Tibial nerve (tissue), 4 donors: ENCODE data around the gene UNC93A. TPM values are rescaled to one million over a fixed set of nuclear protein-coding genes. Genes with fewer than 3 reads are reported as not detected.

Source experiments
- DNase-seq, 2 donors: peaks; one replicate each; pipeline ENCODE4 v3.0.0-alpha.2; 2019; ENCODE audit warnings: low spot score in 2 of 2
- H3K27ac ChIP-seq, 4 donors: fragments of 200-600 bp; sonication (generic) in 3 of 4; one replicate each; pipeline ENCODE4 v1.5.1; 2017 to 2019; ENCODE audit warnings: mild to moderate bottlenecking in 1 of 4
- H3K27me3 ChIP-seq, 2 donors: fragments of 200-600 bp; sonication (generic) in 1 of 2; one replicate each; pipeline versions ENCODE4 v1.5.1 to v1.6.0; 2017 to 2019
- H3K36me3 ChIP-seq, 3 donors: fragments of 200-600 bp; sonication (generic); one replicate each; pipeline ENCODE4 v1.5.1; 2018 to 2019
- H3K4me1 ChIP-seq, 4 donors: fragments of 200-600 bp; sonication (generic) in 3 of 4; one replicate each; pipeline ENCODE4 v1.5.1; 2017 to 2019
- H3K4me3 ChIP-seq, 4 donors: fragments of 200-600 bp; sonication (generic) in 3 of 4; one replicate each; pipeline ENCODE4 v1.5.1; 2017 to 2019; ENCODE audit warnings: mild to moderate bottlenecking in 1 of 4, moderate library complexity in 1 of 4
- H3K9me3 ChIP-seq, 4 donors: fragments of 200-600 bp; sonication (generic) in 3 of 4; one replicate each; pipeline ENCODE4 v1.5.1; 2017 to 2019
- CTCF ChIP-seq, 5 experiments: fragments of 200-600 bp in 3 of 5; fragments of 450-650 bp in 2 of 5; sonication (generic) in 3 of 5; IDR thresholded peaks; one replicate each; pipeline ENCODE4 v1.5.1; 2016 to 2019; ENCODE audit warnings: antibody characterized with exemption in 5 of 5, mild to moderate bottlenecking in 3 of 5, moderate library complexity in 2 of 5
- EP300 ChIP-seq, 2 donors: sonication (generic); formaldehyde crosslinking; IDR thresholded peaks; one replicate each; pipeline ENCODE4 v1.6.1; 2017; ENCODE audit warnings: antibody characterized with exemption in 2 of 2, mild to moderate bottlenecking in 1 of 2
- POLR2A ChIP-seq, 2 donors: fragments of 450-650 bp; IDR thresholded peaks; one replicate each; pipeline ENCODE4 v1.6.1; 2017; ENCODE audit warnings: antibody characterized with exemption in 2 of 2, mild to moderate bottlenecking in 2 of 2, moderate library complexity in 2 of 2
- WGBS, 2 donors: methylation state at CpG; one replicate each; pipeline ENCODE4 v1.1.5; 2018; 5-methylcytosine and 5-hydroxymethylcytosine counted together
- total RNA-seq, 4 donors: library from RNA; depleted of rRNA; stranded (reverse); fragments of >200 nt; gene quantifications; one replicate each; pipeline ENCODE4 v1.1.0, GENCODE V29; 2016

UNC93A gene
- total RNA-seq, 4 donors from 2014 or later, result not detected

- Histone ChIP-seq H3K4me3 (no peak overlapping the region), H3K27me3 (no peaks in the 10 kb centered on the region), H3K4me1 (peaks cover 0 to 4% (median 0%) of the 10 kb centered on the region in 4 donors), H3K9me3 (no peaks in the 10 kb centered on the region), H3K27ac (no peak overlapping the region), H3K36me3 (no peaks in the 10 kb centered on the region)
- 89 to 91% methylated on average over 5 of the region's 5 CpGs for WGBS, 2 donors
- TF ChIP-seq CTCF (IDR thresholded peaks at IDR 0.05), result no peak
- no peak for TF ChIP-seq POLR2A (IDR thresholded peaks at IDR 0.05)
- no peak for TF ChIP-seq EP300 (IDR thresholded peaks at IDR 0.05)
- no peak for DNase-seq
Observed at GRCh38 chr6:167337675-167338449, 46.7 kb downstream of the UNC93A start.

DNA sequence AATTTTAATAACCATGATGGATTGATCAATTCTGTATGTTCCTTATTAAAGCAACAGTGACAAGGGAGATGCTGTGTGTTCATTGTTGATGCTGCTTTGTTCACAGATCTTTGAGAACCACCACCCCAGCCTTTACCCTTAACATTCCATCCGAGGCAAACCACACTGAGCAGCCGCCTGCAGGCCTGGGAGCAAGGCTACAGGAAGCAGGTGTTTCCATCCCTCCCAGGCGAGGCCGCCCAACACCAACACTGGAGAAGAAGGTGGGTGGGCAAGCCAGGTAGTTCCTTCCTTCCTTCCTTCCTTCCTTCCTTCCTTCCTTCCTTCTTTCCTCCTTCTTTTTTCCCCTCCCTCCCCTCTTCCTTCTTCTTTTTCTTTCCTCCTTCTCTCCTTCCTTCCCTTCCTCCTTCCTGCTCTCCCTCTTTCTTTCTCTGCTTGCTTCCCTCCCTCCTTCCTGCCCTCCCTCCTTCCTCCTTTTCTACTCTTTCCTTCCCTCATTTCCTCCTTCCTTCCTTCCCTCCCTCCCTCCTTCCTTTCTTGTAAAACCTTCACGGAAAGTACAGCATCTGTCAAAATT lies 47.5 kb downstream of the UNC93A start:
- no peak for DNase-seq
- H3K4me3 ChIP-seq, result no peak overlapping the region
- H3K36me3 ChIP-seq, result no peaks in the 10 kb centered on the region
- TF ChIP-seq CTCF (IDR thresholded peaks at IDR 0.05) (no peak), EP300 (IDR thresholded peaks at IDR 0.05) (no peak), POLR2A (IDR thresholded peaks at IDR 0.05) (no peak)
- H3K9me3 ChIP-seq, result no peaks in the 10 kb centered on the region
- H3K4me1 ChIP-seq, result peaks cover 0 to 4% (median 0%) of the 10 kb centered on the region in 4 donors
- no peak overlapping the region for H3K27ac ChIP-seq
- H3K27me3 ChIP-seq, result no peaks in the 10 kb centered on the region
- WGBS, 2 donors, result 63% methylated on average over 5 of the region's 5 CpGs

DNA sequence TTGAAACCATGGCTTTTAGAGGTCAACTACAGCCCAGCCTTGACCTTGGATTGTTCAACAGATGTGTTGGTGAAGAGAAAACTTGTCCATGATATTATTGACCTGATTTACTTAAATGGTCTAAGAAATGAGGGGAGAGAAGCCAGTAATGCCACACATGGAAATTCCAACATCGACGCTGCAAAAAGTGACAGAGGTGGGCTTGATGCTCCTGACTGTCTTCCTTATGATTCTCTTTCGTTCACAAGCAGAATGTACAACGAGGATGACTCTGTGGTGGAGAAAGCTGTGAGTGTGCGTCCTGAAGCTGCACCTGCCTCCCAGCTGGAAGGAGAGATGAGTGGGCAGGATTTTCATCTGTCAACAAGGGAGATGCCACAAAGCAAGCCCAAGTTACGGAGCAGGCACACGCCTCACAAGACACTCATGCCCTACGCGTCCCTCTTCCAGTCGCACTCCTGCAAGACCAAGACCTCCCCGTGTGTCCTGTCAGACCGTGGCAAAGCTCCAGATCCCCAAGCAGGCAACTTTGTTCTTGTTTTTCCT lies 50.0 kb downstream of the UNC93A start:
- 65 to 77% methylated on average over 12 of the region's 12 CpGs for WGBS, 2 donors
- no peak for DNase-seq
- TF ChIP-seq POLR2A (IDR thresholded peaks at IDR 0.05) (no peak), EP300 (IDR thresholded peaks at IDR 0.05) (no peak), CTCF (IDR thresholded peaks at IDR 0.05) (no peak)
- H3K9me3 ChIP-seq, result no peaks in the 10 kb centered on the region
- no peak overlapping the region for H3K4me3 ChIP-seq
- H3K27ac ChIP-seq, result no peak overlapping the region
- peaks cover 0 to 4% (median 0%) of the 10 kb centered on the region in 4 donors for H3K4me1 ChIP-seq
- no peaks in the 10 kb centered on the region for H3K36me3 ChIP-seq
- H3K27me3 ChIP-seq, result no peaks in the 10 kb centered on the region

GRCh38 chr6:167341665-167342655 lies 50.8 kb downstream of the UNC93A start:
- no peaks in the 10 kb centered on the region for H3K36me3 ChIP-seq
- WGBS, 2 donors, result 57 to 60% methylated on average over 3 of the region's 3 CpGs

More at GRCh38 chr6:167341665-167342655, 50.8 kb downstream of the UNC93A start:
- TF ChIP-seq CTCF (IDR thresholded peaks at IDR 0.05) (no peak), EP300 (IDR thresholded peaks at IDR 0.05) (no peak), POLR2A (IDR thresholded peaks at IDR 0.05) (no peak)
- Histone ChIP-seq H3K9me3 (no peaks in the 10 kb centered on the region), H3K4me1 (peaks cover 0 to 4% (median 0%) of the 10 kb centered on the region in 4 donors), H3K4me3 (no peak overlapping the region), H3K27me3 (no peaks in the 10 kb centered on the region), H3K27ac (no peak overlapping the region)
- no peak for DNase-seq
